HG03196 (cell line): ENCODE measurements around the gene PRSS53.
A peak's percentile ranks its signal among the peaks of the same experiment; 100 is the strongest.

Experiments used
- ATAC-seq: cut with Tn5 transposase; IDR thresholded peaks from one replicate; pipeline ENCODE4 v1.9.1; 2021; ENCODE audit not compliant: unreplicated experiment

PRSS53 gene

DNA sequence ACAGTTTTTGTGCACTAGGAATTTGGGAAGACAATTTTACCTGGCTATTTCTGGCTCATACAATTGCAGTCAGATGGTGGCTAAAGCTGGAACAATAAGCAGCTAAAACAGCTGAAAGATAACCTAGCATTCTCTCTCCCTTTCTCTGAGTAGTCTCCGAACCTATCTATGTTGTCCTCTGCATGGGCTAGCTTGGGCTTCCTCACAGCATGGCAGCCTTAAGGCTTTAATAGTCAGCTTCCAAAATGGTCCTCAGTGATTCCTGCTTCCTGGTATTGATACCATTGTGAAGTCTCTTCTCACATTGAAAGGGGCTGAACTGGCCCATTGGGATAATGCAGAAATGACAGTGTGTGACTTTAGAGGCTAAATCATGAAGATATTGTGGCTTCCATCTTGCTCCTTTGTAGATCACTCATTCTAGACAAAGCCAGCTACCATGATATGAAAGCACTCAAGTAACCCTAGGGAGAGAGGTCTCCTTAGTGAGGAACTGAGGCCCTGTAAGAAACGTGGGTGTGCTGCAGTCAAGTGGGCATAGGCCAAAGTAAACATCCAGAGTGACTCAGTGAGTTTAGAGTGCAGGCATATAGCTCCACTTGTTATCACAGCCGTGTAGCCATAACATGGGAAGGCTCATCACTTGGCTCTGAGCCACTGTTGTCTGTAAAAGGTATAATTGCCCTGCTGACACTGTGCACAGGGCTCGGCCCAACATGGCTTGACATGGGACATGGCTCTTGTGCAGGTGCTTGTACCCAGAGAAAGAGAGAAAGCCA is 11.3 kb upstream of the PRSS53 start:
- no peak for ATAC-seq

DNA sequence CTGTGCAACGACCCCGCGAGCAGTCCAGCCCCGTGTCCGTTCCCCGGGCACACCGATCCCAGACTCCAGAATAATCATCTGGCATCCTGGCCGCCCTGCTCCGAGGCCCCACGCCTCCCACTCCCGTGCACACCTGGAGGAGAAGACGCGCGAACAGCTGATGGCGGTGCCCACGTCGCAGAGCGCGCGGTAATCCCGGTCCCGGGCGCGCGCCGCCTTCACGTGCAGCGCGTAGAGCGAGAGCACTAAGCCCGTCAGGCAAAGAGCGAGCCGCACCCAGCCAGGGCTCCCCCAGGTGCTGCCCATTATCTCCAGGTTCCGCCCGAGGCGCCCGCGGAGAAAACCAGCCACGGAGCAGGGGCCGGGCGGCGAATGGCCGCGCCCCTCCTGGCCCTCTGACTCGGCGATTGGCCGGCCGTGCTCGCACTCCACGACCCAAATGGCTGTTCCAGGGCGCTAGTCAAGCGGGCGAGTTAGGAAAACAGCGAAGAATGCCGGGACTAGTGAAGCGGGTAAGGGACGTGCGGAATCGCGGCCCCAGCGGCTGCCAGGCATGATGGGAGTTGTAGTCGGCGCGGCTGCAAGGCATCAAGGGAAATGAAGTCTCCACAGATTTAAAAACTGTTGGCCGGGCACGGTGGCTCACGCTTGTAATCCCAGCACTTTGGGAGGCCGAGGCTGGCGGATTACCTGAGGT is 5.8 kb upstream of the PRSS53 start, which contains the start of gene VKORC1:
TSS of gene VKORC1 (minus strand) at position 374 of the 697 bp plus-strand sequence. CDS start at position 306, 68 bp downstream.
- peak; percentile 83 for ATAC-seq

DNA sequence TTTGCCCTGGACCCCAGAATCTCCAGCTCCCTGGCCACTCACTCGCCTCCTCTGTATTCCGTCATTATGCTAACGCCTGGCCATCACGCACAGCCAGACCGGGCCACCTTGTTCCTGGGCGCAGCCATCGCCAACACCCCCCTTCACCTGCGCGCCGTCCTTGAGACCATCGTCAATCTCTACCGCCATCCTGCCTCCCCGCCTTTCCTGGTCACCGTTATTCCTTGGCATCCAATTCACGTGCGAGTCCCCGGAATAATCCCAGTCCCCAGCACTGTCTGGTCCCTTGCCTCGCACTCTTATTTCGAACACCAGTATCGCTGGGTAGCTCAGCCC is 5.3 kb upstream of the PRSS53 start:
- ATAC-seq = peak; percentile 5

DNA sequence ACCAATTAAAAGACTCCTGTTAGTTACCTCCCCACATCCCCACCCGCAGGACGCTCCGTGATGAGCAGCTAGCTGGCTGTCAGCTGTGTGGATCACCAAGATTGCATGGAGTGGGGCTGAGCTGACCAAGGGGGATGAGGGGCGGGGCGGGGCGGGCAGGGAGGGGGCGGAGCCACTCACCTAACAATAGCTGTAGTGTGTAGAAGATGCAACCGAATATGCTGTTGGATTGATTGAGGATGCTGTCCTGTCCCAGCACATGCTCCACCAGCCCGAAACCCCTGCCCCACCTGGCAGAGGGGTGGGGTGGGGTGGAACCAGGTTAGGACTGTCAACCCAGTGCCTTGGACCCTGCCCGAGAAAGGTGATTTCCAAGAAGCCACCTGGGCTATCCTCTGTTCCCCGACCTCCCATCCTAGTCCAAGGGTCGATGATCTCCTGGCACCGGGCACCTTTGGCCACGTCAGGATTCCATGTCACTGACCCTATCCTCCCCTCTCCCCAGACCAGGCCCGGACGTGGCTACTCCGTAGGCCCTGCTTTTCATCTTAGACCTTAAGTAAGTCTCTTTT is 4.5 kb upstream of the PRSS53 start:
- ATAC-seq = no peak

DNA sequence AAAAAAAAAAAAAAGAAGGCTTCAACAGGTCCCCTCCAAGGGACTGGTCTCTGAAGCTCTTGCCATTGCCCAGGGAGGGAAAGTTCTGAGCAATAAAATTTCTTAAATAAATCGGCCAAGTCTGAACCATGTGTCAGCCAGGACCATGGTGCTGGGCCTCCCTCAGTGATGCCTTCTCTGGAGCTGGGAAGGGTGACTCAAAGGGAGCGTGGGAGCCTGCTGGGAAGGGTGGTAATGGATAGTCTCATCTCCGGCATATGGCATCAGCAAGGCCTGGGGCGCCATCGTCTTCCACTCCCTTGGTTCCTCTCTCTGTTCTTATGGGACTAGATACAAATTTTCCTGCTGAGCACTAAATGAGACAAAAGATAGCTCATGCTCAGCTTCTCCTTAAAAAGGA is 3.6 kb upstream of the PRSS53 start:
- ATAC-seq = no peak

DNA sequence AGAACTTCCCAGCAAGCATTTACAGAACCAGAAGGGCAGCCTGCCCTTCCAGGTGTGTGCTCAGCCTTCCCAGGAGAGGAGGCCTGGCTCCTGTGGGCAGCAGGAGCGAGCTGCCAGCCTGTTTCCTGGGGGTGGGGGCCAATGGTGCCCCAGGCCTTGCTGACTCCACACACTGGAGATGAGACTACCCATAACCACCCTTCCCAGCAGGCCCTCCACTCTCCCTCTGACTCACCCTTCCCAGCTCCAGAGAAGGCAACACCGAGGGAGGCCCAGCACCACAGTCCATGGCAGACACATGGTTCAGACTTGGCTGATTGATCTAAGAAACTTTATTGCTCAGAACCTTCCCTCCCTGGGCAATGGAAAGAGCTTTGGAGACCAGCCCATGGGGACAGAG is 1.8 kb upstream of the PRSS53 start:
- no peak for ATAC-seq

DNA sequence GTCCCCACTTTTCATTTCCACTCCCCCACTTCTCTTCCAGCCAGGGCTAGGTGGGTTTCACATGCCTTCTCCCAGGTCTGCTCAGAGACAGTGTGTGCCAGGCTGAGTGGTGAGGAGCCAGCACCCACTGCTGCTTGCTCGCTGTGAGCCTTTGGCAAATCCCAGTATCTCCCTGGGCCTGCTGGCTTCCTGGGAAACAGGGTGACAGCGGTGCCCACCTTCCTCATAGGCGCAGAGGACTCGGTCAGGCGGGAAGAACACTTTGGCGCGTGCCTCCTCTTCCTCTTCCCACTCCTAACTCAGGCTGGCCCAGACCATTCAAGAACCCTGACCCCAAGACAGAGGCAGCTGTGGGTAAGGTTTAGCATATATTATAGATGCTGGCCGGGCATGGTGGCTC is 456 bp upstream of the PRSS53 start:
- ATAC-seq = no peak

DNA sequence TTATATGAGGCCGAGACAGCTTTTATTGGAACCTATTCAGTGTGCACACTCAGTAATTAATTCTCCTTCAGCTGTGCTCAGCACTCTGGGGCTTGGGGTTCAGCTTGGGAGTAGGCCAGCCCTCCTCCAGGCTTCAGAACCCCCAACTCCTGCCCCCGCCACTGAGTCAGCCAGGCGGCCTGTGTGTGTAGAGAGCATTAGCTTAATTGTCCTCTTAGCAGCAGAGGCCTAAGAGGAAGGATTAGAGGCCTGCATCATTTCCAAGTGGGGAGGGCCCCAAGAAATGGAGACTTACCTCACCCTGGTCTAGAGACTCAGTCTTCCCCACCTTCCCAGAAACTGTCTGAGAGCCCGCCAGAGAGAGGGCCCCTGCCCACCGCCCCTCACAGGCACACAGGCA is 772 bp downstream of the PRSS53 start:
- ATAC-seq = no peak

DNA sequence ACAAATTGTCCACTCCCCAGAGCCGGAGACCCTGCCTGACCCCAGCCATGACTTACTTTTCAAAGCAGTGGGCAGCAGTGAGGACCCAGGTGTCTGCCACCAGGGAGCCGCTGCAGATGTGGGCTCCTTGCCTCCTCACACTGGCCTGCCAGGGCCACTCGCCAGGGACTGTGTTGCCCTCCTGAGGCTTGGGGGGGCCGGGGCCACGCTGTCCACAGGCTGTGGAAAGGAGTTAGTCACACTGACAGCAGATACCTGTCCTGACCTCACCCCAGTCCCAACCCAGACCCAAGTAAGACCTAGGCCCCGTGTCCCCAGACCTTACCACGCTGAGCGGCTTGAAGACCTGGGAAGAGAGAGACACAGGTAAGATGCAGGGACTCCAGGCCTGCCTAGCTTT is 1.3 kb downstream of the PRSS53 start:
- no peak for ATAC-seq

DNA sequence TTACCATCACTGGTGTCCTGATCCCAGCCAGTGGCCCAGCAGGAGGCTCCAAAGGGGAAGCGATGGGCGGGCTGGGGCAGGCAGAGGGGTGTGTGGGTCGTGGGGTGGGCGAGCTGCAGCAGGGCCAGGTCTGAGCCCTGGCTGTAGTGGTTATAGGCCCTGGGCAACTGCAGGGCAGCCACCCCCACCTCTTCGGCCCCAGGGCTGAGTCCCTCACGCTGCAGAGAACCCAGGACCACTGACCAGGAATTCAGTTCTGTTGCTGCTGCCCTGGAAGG is 2.2 kb downstream of the PRSS53 start:
- ATAC-seq = no peak

DNA sequence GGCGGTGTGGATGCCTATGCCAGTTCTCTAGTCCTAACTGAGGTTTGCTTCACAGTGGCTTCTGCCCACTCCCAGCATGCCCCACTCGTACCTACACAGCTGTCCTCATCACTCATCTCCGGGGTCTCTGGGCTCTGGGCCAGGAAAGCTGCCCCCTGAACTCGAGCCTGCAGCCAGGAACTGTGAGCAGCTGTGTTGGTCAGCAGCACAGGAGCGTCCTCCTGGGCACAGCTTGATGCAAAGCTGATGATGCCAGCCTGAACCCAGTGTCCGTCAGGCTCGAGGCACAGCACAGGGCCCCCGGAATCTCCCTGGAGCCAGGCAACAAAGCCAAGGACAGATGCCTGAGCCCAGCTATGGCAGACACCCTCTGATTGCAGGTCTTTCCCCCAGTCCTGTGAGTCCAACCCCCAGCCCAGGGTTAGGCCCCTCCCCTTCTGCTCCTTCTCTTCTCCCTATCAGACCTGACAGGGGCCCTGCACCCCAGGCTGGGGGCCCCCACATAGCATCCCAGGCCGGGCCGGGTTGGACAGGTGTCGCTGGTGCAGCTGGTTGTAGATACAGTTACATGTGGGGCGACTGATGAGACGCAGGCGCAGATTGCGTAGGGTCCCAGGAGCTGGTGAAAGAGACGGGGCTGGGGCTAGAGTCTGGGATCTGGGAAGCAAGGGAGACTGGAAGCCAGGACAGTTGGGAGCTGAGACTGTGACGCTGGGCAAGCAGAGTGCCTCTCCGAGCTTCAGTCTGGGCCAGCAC is 2.7 kb downstream of the PRSS53 start:
- ATAC-seq = no peak

DNA sequence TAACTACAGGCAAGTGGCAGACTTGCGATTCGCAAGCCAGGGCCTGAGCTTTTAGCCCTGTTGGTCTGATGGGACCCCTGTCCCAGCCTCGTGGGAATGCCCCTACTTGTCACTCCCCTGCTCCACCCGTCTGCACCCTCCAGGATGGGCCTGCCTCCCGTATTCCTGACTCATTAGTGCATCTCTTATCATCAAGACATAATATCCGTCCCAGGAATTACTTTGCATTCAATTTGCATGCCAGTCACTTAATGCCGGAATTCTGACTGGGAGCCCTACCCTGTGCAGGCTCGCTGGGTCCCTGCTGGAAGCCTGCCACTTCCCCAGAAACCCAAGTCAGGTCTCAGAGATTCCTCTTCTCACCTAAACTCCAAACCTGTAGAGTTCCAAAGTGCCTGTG is 3.3 kb downstream of the PRSS53 start:
- ATAC-seq = no peak

DNA sequence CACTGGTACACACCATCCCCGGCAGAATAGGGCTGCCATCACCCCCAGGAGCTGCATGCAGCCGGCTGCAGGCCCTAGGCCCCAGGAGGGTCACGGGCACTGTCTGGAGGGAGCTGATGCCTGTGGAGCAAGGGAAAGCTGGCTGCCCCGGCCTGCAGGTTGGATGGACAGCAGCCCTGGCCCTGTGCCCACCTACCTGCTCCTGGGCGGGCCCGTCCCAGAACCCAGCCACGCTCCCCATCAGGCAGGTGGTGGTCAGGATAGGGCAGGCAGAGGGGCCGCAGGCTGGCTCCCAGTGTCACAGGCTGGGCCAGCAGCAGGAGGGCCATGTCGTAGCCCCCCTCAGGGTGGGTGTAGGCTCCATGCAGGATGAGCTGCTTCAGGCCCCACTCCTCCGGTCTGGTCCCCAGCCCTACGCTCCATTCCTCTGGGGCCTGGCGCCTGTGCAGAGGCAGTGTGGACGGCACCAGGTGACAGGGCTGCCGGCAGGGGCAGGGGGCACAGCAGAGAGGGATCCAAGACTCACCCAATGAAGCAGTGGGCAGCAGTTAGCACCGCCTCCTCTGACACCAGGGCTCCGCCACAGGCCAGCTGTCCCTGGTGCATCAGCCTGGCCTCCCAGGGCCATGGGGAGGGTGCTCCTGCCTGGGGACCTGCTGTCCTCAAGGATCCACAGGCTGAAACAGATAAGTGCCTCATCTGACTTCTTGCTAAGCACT is 4.0 kb downstream of the PRSS53 start:
- no peak for ATAC-seq

DNA sequence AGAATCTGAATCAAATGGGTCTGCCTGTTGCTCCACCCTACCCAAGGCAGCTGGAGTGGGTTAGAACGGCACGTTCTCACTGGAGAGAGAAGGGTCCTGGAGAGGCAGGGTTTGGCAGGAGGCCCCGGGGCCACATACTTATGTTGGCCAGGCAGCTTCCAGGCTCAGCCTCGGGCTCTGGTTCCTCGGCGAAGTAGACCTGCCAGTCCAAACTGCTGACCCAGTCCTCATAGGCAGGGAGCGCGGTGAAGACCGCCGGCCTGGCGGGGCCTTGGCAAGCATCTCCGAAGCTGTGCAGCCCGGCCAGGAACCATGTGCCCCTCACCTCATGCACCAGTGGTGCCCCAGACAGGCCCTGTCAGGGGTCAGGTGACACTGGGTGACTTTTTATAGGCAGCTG is 4.8 kb downstream of the PRSS53 start:
- ATAC-seq = no peak

DNA sequence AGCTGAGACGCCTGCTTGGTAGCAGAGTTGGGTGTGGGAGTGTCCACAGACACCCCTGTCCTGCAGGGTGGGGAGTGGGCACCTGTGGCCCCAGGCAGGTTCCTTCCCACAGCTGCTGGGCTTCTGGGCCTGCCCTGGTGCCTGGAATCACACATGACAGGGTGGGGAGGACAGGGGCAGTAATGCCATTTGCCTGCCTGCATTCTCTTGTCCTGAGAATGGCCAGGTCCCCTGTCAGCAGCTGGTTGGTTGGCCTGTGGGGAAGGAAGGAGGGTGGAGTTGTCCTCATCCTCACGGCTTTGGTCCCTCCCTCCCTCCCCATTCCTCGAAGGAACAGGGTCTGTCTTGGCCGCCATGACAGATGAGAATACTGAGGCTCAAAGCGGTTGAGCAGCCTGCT is 5.2 kb downstream of the PRSS53 start:
- no peak for ATAC-seq

DNA sequence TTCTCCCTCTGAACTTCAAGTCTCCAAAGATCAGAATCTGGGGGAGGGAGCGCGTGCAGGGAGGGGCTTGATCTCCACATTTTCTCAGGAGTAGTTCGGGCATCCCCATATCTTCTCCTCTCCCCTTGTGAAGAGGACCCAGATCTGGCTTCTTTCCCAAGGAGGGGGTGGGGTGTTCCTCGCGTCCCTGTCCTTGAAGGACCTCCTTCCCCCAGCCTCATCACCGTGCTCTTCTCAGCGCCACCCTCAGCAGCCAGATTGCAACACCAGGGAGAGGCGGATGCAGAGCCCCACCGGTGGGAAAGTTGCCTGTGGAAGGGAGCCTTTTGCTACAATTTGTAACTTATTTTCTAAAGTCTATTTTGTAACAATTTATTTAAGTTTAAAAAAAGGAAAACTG is 5.7 kb downstream of the PRSS53 start:
- no peak for ATAC-seq

DNA sequence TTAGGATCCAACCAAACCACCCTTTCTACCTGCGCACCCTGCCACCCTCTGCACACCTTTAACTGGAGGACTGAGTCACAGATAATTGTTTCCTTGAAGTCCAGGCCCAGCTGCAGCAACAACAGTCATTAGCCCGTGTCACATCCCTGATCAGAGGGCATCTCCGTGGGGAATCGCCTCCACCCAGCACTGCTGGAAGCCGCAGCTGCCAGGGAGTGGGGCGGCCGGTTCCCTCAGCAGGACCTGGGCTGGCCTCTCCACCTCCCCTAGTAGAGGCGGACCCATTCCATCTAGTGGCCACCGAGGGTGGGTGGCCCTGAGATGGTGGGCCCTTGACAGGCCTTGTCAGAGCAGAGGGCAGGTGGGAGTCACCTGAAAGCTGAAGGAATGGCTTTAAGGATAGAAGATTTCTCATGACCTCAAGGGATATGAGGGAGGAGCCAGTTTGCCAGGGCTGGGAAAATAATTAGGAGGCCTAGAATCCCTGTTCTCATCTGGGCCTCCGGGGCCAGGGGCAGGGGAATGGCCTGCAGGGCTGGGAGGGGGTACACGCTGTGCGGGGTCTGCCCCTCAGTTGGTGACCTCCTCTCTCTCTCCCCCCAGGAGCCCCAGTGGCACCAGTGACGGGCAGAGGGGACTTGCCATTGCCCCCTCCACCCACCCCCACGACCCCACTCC is 6.2 kb downstream of the PRSS53 start:
- ATAC-seq = no peak

DNA sequence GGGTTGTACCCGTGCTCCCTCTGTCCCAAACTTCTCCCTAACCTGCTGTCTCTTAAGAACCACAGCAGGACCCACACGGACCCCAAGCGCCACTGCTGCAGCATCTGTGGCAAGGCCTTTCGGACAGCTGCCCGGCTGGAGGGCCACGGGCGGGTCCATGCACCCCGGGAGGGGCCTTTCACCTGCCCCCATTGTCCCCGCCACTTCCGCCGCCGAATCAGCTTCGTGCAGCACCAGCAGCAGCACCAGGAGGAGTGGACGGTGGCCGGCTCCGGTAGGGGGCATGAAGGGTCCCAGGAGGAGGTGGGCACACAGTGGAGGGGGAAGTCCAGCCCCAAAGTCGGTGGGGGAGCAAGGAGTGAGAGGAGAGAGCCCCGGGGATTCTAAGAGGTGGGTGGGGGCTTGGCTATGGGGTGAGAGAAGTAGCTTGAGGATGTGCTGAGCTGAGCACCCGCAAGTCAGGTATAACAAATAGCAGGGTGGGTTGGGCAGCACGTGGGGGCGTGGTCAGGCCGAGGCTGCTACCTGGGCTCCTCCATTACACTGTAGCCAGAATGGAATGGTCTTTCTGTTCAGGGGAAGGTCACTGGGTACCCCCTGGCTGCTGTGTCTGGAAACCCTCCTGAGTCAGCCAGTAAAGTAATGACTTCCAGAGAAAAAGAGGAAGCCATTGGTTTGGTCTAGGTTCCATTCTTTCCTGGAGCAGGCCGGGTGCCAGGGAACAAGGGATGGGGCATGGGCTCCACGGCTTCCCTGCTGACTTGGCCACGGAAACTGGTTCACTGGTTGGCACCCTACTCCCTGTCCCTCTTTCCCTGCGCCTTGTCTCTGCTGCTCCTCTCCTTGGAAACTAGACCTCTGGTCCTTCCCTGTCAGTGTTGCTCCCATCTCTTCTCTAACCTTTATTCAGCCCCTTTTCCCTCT is 7.1 kb downstream of the PRSS53 start:
- ATAC-seq = no peak

DNA sequence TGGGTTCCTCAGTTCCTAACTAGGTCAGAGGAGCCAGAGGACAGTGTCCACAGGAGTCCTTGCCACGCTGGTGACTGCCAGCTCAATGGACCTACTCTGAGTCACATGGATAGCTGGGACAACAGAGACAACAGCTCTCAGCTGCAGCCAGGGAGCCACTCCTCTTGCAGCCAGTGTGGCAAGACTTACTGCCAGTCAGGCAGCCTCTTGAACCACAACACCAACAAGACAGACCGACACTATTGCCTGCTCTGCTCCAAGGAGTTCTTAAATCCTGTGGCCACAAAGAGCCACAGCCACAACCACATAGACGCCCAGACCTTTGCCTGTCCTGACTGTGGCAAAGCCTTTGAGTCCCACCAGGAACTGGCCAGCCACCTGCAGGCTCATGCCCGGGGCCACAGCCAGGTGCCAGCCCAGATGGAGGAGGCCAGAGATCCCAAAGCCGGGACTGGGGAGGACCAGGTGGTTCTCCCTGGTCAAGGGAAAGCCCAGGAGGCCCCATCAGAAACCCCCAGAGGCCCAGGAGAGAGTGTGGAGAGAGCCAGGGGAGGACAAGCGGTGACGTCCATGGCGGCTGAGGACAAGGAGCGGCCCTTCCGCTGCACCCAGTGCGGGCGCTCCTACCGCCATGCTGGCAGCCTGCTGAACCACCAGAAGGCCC is 7.9 kb downstream of the PRSS53 start:
- no peak for ATAC-seq
